ENCODE data around the gene CDK5. TPM values are rescaled to one million over a fixed set of nuclear protein-coding genes. Genes with fewer than 3 reads are reported as not detected.

CDK5 gene
- total RNA-seq, 1 donor from 2014 or later: 10.4 TPM

DNA sequence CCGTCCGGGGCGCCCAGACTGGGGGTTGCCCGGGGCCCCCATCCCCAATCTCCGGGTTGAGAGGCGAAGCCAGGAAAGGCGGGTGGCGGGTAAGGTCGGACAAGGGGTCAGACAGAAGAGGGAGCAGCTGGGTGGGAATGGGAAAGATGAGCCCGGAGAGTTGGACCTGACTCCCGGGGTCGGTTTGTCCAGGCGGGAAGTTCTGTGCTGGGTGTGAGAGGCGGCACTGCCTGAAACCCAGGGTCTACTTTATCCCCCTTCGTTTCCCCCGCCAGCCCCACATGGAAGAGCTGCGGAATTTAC, 2.4 kb upstream of the CDK5 start:
- H3K4me3 ChIP-seq: peak overlapping the region; percentile 84
- peaks cover 13% of the 10 kb centered on the region for H3K36me3 ChIP-seq
- DNase-seq (no peak), ATAC-seq (no peak)
- TF ChIP-seq, protein P1, sequence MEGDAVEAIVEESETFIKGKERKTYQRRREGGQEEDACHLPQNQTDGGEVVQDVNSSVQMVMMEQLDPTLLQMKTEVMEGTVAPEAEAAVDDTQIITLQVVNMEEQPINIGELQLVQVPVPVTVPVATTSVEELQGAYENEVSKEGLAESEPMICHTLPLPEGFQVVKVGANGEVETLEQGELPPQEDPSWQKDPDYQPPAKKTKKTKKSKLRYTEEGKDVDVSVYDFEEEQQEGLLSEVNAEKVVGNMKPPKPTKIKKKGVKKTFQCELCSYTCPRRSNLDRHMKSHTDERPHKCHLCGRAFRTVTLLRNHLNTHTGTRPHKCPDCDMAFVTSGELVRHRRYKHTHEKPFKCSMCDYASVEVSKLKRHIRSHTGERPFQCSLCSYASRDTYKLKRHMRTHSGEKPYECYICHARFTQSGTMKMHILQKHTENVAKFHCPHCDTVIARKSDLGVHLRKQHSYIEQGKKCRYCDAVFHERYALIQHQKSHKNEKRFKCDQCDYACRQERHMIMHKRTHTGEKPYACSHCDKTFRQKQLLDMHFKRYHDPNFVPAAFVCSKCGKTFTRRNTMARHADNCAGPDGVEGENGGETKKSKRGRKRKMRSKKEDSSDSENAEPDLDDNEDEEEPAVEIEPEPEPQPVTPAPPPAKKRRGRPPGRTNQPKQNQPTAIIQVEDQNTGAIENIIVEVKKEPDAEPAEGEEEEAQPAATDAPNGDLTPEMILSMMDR (IDR thresholded peaks at IDR 0.05): no peak
- no peaks in the 10 kb centered on the region for H3K27me3 ChIP-seq
- intact Hi-C loops (cut with DNase I): no loop called here
- H3K27ac ChIP-seq: peak overlapping the region; percentile 98
- H3K4me1 ChIP-seq: peaks cover 36% of the 10 kb centered on the region
- H3K9me3 ChIP-seq: no peaks in the 10 kb centered on the region

- peaks cover 36% of the 10 kb centered on the region for H3K4me1 ChIP-seq
- no peaks in the 10 kb centered on the region for H3K9me3 ChIP-seq
- peak; percentile 93 for DNase-seq
- peak; percentile 65 for ATAC-seq
- H3K4me3 ChIP-seq: peak within 1 kb of the TSS; percentile 84
- no peaks in the 10 kb centered on the region for H3K27me3 ChIP-seq
- TF ChIP-seq, protein P1 (IDR thresholded peaks at IDR 0.05): peak; percentile 55
- H3K27ac ChIP-seq: peak within 1 kb of the TSS; percentile 98
- intact Hi-C loops (cut with DNase I): no loop called here
- peaks cover 7% of the 10 kb centered on the region for H3K36me3 ChIP-seq
These were observed 1.8 kb upstream of the CDK5 start, which contains the start of gene SLC4A2 for GRCh38 chr7:151059367-151060112. SLC4A2 (plus strand) TSS chr7:151059589; CDS start chr7:151061988, 2,399 bp downstream.

GRCh38 chr7:151058781-151059366, 1.2 kb upstream of the CDK5 start:
- Histone ChIP-seq H3K9me3 (no peaks in the 10 kb centered on the region), H3K27me3 (no peaks in the 10 kb centered on the region), H3K27ac (peak overlapping the region; percentile 98), H3K36me3 (peaks cover under 1% of the 10 kb centered on the region), H3K4me3 (peak overlapping the region; percentile 84), H3K4me1 (peaks cover 36% of the 10 kb centered on the region)
- TF ChIP-seq, protein P1 (IDR thresholded peaks at IDR 0.05): no peak
- intact Hi-C loops (cut with DNase I): no loop called here
- ATAC-seq: no peak
- DNase-seq: no peak

DNA sequence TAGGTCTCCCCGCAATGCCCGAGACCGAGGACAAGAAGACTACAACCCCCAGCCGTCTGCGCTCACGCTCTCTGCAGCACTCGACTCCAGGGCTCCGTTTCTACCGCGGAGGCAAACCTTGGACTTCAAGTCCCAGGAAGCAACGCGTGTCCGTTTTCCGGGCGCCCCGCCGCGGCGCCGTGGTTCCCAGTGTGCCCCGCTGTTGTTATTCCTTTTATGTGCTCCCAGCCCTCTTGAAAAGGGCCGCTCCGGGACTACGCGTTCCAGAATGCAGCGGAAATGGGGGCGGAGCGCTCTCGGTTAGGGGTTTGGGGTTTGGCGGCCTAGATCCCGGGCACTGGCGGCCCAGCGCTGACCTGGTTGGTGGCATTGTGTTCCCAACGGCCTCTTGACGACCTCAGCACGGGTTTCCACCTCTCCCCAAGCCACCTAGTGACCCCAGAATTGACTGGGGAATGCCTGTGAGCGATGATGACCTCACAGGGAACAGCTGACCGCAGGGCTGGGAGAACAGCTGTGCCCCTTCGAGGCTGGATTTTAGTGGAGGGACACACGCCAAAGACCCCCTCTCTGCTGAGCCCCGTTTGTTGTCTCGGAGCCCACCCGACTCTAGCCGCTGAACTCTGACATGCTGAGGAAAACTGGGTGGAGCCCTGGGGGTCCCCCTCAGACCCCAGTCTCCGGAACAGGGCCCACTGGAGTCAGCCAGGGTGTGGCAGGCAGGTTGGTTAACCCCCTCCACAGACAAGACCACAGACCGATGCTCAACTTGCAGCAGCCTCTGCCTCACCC, 488 bp upstream of the CDK5 start:
- no peaks in the 10 kb centered on the region for H3K27me3 ChIP-seq
- H3K27ac ChIP-seq: peak overlapping the region; percentile 98
- ATAC-seq (peak; percentile 87), DNase-seq (peak; percentile 99)
- TF ChIP-seq, protein P1 (IDR thresholded peaks at IDR 0.05): no peak
- intact Hi-C loops (cut with DNase I): no loop called here
- peak overlapping the region; percentile 84 for H3K4me3 ChIP-seq
- no peaks in the 10 kb centered on the region for H3K36me3 ChIP-seq
- no peaks in the 10 kb centered on the region for H3K9me3 ChIP-seq
- H3K4me1 ChIP-seq: peaks cover 36% of the 10 kb centered on the region

GRCh38 chr7:151056666-151057505, 811 bp downstream of the CDK5 start:
- ATAC-seq (no peak), DNase-seq (no peak)
- no peaks in the 10 kb centered on the region for H3K9me3 ChIP-seq

More at GRCh38 chr7:151056666-151057505, 811 bp downstream of the CDK5 start:
- Histone ChIP-seq H3K4me1 (peaks cover 35% of the 10 kb centered on the region), H3K27ac (peak overlapping the region; percentile 98), H3K4me3 (peak overlapping the region; percentile 84), H3K36me3 (no peaks in the 10 kb centered on the region), H3K27me3 (no peaks in the 10 kb centered on the region)
- intact Hi-C loops (cut with DNase I): no loop called here
- TF ChIP-seq, protein P1 (IDR thresholded peaks at IDR 0.05): no peak

Data from upper lobe of right lung (tissue), 1 donor.